T-helper 1 cell treated with Interleukin-12 subunit alpha and Interleukin-12 subunit beta and Interleukin-4 antibody, amounts not matched to agents 30 μg/mL and 1 μg/mL, for 36 hours (primary cell): ENCODE results near the gene A2ML1.
"Not testable (repeated sequence)": the region's sequence is repeated elsewhere in the genome, so short reads cannot be mapped to it uniquely, and the experiment has no call there.

Source experiments
- H3K27ac Mint-ChIP-seq: one replicate; pipeline ENCODE4 v1.8.0; 2021; ENCODE audit warnings: mild to moderate bottlenecking, mixed read lengths
- H3K27me3 Mint-ChIP-seq: one replicate; pipeline ENCODE4 v1.8.0; 2021; ENCODE audit warnings: low read depth, mixed read lengths
- H3K36me3 Mint-ChIP-seq: one replicate; pipeline ENCODE4 v1.8.0; 2021; ENCODE audit warnings: low read depth, mixed read lengths
- H3K4me1 Mint-ChIP-seq: one replicate; pipeline ENCODE4 v1.8.0; 2021; ENCODE audit warnings: low read depth, mixed read lengths
- H3K4me3 Mint-ChIP-seq: one replicate; pipeline ENCODE4 v1.8.0; 2021; ENCODE audit warnings: mild to moderate bottlenecking, moderate library complexity, mixed read lengths
- H3K9me3 Mint-ChIP-seq: one replicate; pipeline ENCODE4 v1.8.0; 2021; ENCODE audit warnings: mixed read lengths

Gene A2ML1

DNA sequence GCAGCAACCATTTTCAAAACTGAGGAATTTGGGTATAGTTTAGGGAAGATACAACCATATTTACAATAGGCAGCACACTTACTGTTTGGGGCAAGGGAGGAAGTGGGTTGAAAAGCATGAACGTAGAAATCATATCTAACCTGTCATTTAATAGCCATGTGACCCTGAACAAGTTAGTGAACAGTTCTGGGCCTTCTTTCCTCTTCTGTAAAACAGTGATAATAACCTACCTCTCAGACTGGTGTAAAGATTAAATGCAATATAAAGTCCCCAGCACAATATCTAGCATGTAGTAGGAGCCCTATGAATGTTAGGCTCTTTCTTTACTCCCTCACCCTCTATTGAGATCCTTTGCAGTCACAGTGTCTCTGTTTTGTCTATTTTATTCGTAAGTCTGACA lies 33.5 kb downstream of the A2ML1 start:
- no peaks in the 10 kb centered on the region for H3K27me3 Mint-ChIP-seq
- H3K27ac Mint-ChIP-seq: no peak overlapping the region
- H3K36me3 Mint-ChIP-seq: no peaks in the 10 kb centered on the region
- no peaks in the 10 kb centered on the region for H3K4me1 Mint-ChIP-seq
- H3K9me3 Mint-ChIP-seq: no peaks in the 10 kb centered on the region
- no peak overlapping the region for H3K4me3 Mint-ChIP-seq

GRCh38 chr12:8859448-8859847 lies 37.0 kb downstream of the A2ML1 start:
- H3K27me3 Mint-ChIP-seq, H3K36me3 Mint-ChIP-seq, H3K4me1 Mint-ChIP-seq, H3K4me3 Mint-ChIP-seq, H3K9me3 Mint-ChIP-seq, H3K27ac Mint-ChIP-seq: not testable (repeated sequence)

GRCh38 chr12:8860165-8860961 lies 37.9 kb downstream of the A2ML1 start:
- H3K36me3 Mint-ChIP-seq: no peaks in the 10 kb centered on the region
- H3K9me3 Mint-ChIP-seq: no peaks in the 10 kb centered on the region
- H3K4me3 Mint-ChIP-seq: no peak overlapping the region
- no peaks in the 10 kb centered on the region for H3K27me3 Mint-ChIP-seq
- no peak overlapping the region for H3K27ac Mint-ChIP-seq
- no peaks in the 10 kb centered on the region for H3K4me1 Mint-ChIP-seq

- H3K9me3 Mint-ChIP-seq: no peaks in the 10 kb centered on the region
Observed at GRCh38 chr12:8866429-8866828, 44.0 kb downstream of the A2ML1 start.

GRCh38 chr12:8867009-8867408 lies 44.6 kb downstream of the A2ML1 start:
- H3K36me3 Mint-ChIP-seq: no peaks in the 10 kb centered on the region
- H3K4me3 Mint-ChIP-seq: no peak overlapping the region
- H3K27me3 Mint-ChIP-seq: peaks cover 4% of the 10 kb centered on the region
- H3K27ac Mint-ChIP-seq: no peak overlapping the region
- H3K4me1 Mint-ChIP-seq: no peaks in the 10 kb centered on the region
- no peaks in the 10 kb centered on the region for H3K9me3 Mint-ChIP-seq

More at GRCh38 chr12:8866429-8866828, 44.0 kb downstream of the A2ML1 start:
- no peak overlapping the region for H3K4me3 Mint-ChIP-seq
- H3K27ac Mint-ChIP-seq: no peak overlapping the region
- no peaks in the 10 kb centered on the region for H3K36me3 Mint-ChIP-seq
- H3K27me3 Mint-ChIP-seq: peaks cover 4% of the 10 kb centered on the region
- no peaks in the 10 kb centered on the region for H3K4me1 Mint-ChIP-seq

GRCh38 chr12:8867786-8868185 lies 45.4 kb downstream of the A2ML1 start:
- H3K27ac Mint-ChIP-seq: no peak overlapping the region

DNA sequence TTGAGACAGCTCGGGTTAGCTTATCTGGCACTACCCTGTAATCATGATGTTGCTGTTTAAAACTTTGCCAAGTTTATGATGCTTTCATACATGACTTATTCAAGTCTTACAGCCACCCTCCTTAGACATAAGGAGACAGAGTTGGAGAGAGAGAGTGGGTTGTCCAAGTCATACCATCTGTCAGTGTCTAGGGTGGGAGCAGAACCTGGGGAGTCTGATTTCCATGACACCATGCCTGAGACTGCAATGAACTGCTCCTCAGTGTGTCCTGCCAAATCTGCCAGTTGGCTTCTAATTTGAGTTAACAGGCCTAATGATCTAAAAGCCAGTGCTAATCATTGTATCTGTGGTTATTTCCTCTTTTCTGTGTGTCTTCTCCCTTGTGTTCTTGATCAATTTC lies 48.2 kb downstream of the A2ML1 start:
- Mint-ChIP-seq H3K4me1 (no peaks in the 10 kb centered on the region), H3K36me3 (no peaks in the 10 kb centered on the region), H3K9me3 (no peaks in the 10 kb centered on the region), H3K4me3 (no peak overlapping the region), H3K27me3 (peaks cover 4% of the 10 kb centered on the region), H3K27ac (no peak overlapping the region)

More at GRCh38 chr12:8867786-8868185, 45.4 kb downstream of the A2ML1 start:
- no peaks in the 10 kb centered on the region for H3K36me3 Mint-ChIP-seq
- H3K4me1 Mint-ChIP-seq: no peaks in the 10 kb centered on the region
- H3K9me3 Mint-ChIP-seq: no peaks in the 10 kb centered on the region
- H3K4me3 Mint-ChIP-seq: no peak overlapping the region
- H3K27me3 Mint-ChIP-seq: peaks cover 4% of the 10 kb centered on the region

DNA sequence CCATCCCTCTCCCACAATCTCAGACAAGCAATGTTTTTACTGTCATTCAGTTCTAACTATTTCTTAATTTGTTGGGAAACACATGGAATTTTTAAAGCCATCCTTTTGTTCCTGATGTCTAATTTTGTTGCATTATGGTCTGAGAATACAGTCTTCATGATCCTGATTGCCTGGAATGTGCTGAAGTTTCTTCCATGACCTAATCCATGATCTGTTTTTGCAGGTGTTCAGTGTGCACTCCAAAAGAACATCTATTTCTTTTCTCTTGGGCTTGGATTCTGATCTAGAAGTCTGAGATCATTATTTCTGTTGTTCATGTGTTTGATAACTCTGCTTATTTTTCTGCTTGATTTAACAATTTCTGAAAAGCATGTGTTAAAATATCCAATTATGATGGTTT lies 48.6 kb downstream of the A2ML1 start:
- no peaks in the 10 kb centered on the region for H3K4me1 Mint-ChIP-seq
- peaks cover 4% of the 10 kb centered on the region for H3K27me3 Mint-ChIP-seq
- no peak overlapping the region for H3K27ac Mint-ChIP-seq
- no peak overlapping the region for H3K4me3 Mint-ChIP-seq
- no peaks in the 10 kb centered on the region for H3K36me3 Mint-ChIP-seq
- H3K9me3 Mint-ChIP-seq: no peaks in the 10 kb centered on the region

DNA sequence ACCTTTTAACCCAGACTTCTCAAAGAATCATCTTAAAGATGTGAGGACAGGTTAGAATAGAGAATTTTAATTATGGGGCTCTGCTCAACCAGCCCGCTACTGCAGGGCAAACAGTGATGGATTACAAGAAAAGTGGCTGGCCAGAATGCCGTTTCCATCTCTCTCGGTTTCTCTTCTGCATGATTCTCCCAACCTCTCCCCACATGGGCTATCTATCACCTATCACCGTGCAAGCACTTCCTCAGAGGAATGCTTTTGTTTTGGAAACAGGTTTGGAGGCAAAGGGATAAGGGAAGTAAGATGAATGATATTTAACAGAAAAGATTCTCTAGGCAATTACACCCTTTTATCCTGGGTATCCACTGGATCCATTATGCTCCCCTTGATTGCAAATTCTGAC lies 54.5 kb downstream of the A2ML1 start:
- Mint-ChIP-seq H3K9me3 (no peaks in the 10 kb centered on the region), H3K4me1 (no peaks in the 10 kb centered on the region), H3K27ac (no peak overlapping the region), H3K4me3 (no peak overlapping the region), H3K36me3 (no peaks in the 10 kb centered on the region), H3K27me3 (peaks cover 3% of the 10 kb centered on the region)

- Mint-ChIP-seq H3K4me1 (peaks cover 5% of the 10 kb centered on the region), H3K9me3 (no peaks in the 10 kb centered on the region), H3K27ac (no peak overlapping the region), H3K36me3 (no peaks in the 10 kb centered on the region), H3K27me3 (peaks cover 18% of the 10 kb centered on the region), H3K4me3 (no peak overlapping the region)
Observed at GRCh38 chr12:8886502-8887284, 64.3 kb downstream of the A2ML1 start.

GRCh38 chr12:8887285-8887715 lies 64.9 kb downstream of the A2ML1 start:
- Mint-ChIP-seq H3K9me3 (no peaks in the 10 kb centered on the region), H3K36me3 (no peaks in the 10 kb centered on the region), H3K27ac (no peak overlapping the region), H3K4me1 (peaks cover 5% of the 10 kb centered on the region), H3K27me3 (peaks cover 18% of the 10 kb centered on the region), H3K4me3 (no peak overlapping the region)

DNA sequence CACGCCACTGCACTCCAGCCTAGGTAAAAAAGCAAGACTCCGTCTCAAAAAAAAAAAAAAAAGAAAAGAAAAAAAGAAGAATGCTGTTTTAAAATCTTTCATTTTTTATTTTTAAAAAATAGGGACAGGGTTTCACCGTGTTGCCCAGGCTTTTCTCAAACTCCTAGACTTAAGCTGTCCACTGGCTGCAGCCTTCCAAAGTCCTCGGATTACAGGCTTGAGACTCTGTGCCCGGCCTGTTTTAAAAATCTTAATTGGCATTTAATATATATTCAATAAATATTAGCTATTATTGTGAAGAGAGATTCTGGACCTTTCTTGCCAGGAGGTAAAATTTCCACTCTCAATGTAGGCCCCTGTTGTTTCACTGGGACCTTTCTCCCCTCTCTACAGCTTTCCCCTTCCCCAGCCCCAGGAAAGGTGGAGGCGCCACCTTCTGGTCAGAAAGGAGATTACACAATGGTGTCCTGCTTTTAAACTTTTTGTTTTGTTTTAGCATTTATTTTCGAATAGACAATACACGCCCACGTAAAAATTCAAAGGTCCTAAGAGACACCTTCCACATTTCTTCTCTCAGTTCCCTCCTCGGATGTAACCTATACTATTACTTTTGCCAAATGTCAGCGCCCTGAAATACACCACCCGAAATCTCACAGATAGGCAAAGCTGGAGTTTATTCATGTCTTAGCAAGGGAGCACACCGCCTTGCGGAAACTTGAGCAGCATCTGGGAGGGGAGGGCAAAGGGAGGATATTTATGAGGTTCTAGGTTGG lies 68.1 kb downstream of the A2ML1 start:
- H3K9me3 Mint-ChIP-seq: no peaks in the 10 kb centered on the region
- H3K36me3 Mint-ChIP-seq: no peaks in the 10 kb centered on the region
- H3K4me3 Mint-ChIP-seq: peak overlapping the region; percentile 86
- H3K27ac Mint-ChIP-seq: no peak overlapping the region
- peaks cover 5% of the 10 kb centered on the region for H3K4me1 Mint-ChIP-seq
- H3K27me3 Mint-ChIP-seq: peaks cover 24% of the 10 kb centered on the region

- H3K4me1 Mint-ChIP-seq: peaks cover 5% of the 10 kb centered on the region
- H3K27ac Mint-ChIP-seq: no peak overlapping the region
- no peak overlapping the region for H3K4me3 Mint-ChIP-seq
- H3K36me3 Mint-ChIP-seq: no peaks in the 10 kb centered on the region
- peaks cover 24% of the 10 kb centered on the region for H3K27me3 Mint-ChIP-seq
- H3K9me3 Mint-ChIP-seq: no peaks in the 10 kb centered on the region
Observed at GRCh38 chr12:8891976-8892375, 69.6 kb downstream of the A2ML1 start.

DNA sequence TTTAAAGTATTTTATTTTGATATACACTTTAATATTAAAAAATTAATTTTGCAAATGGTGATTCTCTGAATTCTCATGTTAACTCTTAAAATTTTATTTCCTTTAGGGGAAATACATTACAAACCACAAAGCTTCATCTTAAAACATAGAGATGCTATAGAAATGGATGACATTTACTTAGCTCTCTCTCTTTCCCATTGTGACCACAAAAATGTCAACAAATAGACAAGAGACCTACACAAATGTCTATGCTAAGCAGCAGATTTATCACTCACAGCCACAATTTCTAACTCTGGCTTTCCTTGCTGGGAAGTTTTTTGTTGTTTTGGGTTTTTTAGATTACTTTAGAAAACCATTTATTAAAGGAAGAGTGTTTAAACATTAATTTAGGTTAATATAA lies 72.0 kb downstream of the A2ML1 start:
- Mint-ChIP-seq H3K27ac (no peak overlapping the region), H3K36me3 (no peaks in the 10 kb centered on the region), H3K9me3 (no peaks in the 10 kb centered on the region), H3K4me1 (peaks cover 5% of the 10 kb centered on the region), H3K4me3 (no peak overlapping the region), H3K27me3 (peaks cover 18% of the 10 kb centered on the region)
